Measurements from ENCODE around the gene DGKI.

GRCh38 chr7:137480401-137480800, 366.4 kb downstream of the DGKI start:
- no peak for TF ChIP-seq CTCF (IDR thresholded peaks at IDR 0.05; ENCODE audit: low read depth, low read length, poor library complexity, severe bottlenecking)
- no peak for TF ChIP-seq EZH2phosphoT487 (IDR thresholded peaks at IDR 0.05; ENCODE audit: borderline replicate concordance, low read length)
